Smooth muscle cell (in vitro differentiated cells): ENCODE data around the gene CPNE7. TPM values are rescaled to one million over a fixed set of nuclear protein-coding genes. Genes with fewer than 3 reads are reported as not detected.
A peak's percentile ranks its signal among the peaks of the same experiment; 100 is the strongest.

ENCODE experiments used
- DNase-seq: peaks from one replicate; lab custom pipeline; 2025; ENCODE audit not compliant: unreplicated experiment; lab: John Stamatoyannopoulos, UW
- H2AFZ ChIP-seq: fragments of 200-600 bp; sonication (generic); 2 replicates; pipeline ENCODE4 v1.6.0; 2016; ENCODE audit warnings: antibody characterized with exemption, low read depth, mild to moderate bottlenecking
- H3F3A ChIP-seq: fragments of 200-600 bp; sonication (generic); 2 replicates; pipeline ENCODE4 v1.6.0; 2017; ENCODE audit warnings: antibody characterized with exemption, low read depth
- H3K27ac ChIP-seq: fragments of 200-600 bp; sonication (generic); 2 replicates; pipeline ENCODE4 v1.5.1; 2016; ENCODE audit warnings: low read depth, mild to moderate bottlenecking
- H3K27me3 ChIP-seq: fragments of 200-600 bp; sonication (generic); 2 replicates; pipeline ENCODE4 v1.6.1; 2016; ENCODE audit warnings: low read depth, mild to moderate bottlenecking
- H3K36me3 ChIP-seq: fragments of 200-600 bp; sonication (generic); 2 replicates; pipeline ENCODE4 v1.5.1; 2016; ENCODE audit warnings: low read depth
- H3K4me1 ChIP-seq: fragments of 200-600 bp; sonication (generic); 2 replicates; pipeline ENCODE4 v1.5.1; 2016; ENCODE audit warnings: low read depth
- H3K4me2 ChIP-seq: fragments of 200-600 bp; sonication (generic); 2 replicates; pipeline ENCODE4 v1.6.0; 2016; ENCODE audit warnings: mild to moderate bottlenecking
- H3K4me3 ChIP-seq: fragments of 200-600 bp; sonication (generic); 2 replicates; pipeline ENCODE4 v1.5.1; 2016; ENCODE audit warnings: mild to moderate bottlenecking
- H3K79me2 ChIP-seq: fragments of 200-600 bp; sonication (generic); 2 replicates; pipeline ENCODE4 v1.6.0; 2016; ENCODE audit warnings: low read depth, mild to moderate bottlenecking
- H3K9ac ChIP-seq: fragments of 200-600 bp; sonication (generic); 2 replicates; pipeline ENCODE4 v1.6.0; 2016; ENCODE audit warnings: low read depth
- H3K9me3 ChIP-seq: fragments of 200-600 bp; sonication (generic); replicated peaks from 2 replicates; pipeline ENCODE4 v1.5.1; 2016; ENCODE audit warnings: low read depth
- H4K20me1 ChIP-seq: fragments of 200-600 bp; sonication (generic); 2 replicates; pipeline ENCODE4 v1.6.0; 2016; ENCODE audit warnings: low read depth
- WGBS: methylation state at CpG from one replicate; pipeline ENCODE4 v1.1.7; 2016; ENCODE audit warnings: low lambda C conversion rate; 5-methylcytosine and 5-hydroxymethylcytosine counted together
- polyA plus RNA-seq: library from polyadenylated mRNA; unstranded; fragments of >200 nt; fragmentation: Nextera tagmentation; extraction: Ambion mirVana; gene quantifications from 2 replicates; pipeline ENCODE4 v1.2.1, GENCODE V29; 2016
- total RNA-seq: library from RNA; depleted of rRNA; stranded (reverse); fragments of >200 nt; gene quantifications from 2 replicates; pipeline ENCODE4 v1.2.3, GENCODE V29; 2014
- TF ChIP-seq, protein P1 (sequence below): fragments of 200-600 bp; sonication (generic); IDR thresholded peaks from 2 replicates; pipeline ENCODE4 v1.5.1; 2017; ENCODE audit warnings: borderline replicate concordance, mild to moderate bottlenecking, antibody characterized with exemption; ENCODE audit not compliant: insufficient read depth, poor library complexity, severe bottlenecking

CPNE7 gene
- total and polyA plus RNA-seq, 2 experiments from 2014 or later = 0.14 to 0.58 TPM

DNA sequence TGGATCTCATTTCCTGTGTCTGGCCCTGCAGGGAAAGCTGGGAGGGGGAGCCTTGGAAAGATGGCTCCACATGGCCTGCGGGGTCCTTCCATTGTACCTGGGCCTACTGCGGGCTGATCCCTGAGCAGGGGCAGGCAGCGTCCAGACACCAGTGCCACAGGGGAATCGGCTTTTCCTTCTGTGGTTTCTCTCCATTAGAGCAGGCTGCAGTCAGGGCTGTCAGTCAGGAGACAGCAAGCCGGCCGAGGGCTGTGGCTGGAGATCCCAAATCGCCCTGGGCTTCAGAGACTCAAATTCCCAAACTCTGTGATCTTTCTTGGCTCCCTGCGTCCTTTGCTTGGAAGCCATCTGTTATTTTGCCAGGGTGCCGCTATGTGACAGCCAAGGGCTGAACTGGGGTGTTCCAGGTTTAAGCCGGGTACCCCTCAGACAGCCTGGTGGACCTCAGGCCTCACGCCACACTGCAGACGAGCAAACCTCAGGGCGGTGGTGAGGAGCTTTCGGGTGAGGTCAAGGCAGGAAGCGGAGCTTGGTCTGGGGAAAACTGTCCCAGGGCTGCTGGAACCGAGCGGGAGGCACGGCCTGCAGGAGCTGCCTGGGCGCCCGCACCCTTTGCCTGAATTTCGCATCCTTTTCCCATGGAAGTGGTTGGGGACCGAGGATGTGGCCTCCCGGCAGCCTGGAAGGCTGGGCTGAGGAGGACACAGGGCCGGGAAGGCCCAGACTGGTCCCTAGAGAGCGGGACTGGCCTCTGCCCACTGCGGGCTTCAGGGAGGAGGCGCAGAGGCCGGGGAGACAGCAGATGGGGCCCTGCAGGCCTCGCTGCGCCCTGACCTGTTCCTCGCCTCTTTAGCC lies 1.5 kb upstream of the CPNE7 start:
- Histone ChIP-seq H3K9me3 (no peaks in the 10 kb centered on the region), H3K79me2 (no peaks in the 10 kb centered on the region), H3K36me3 (no peaks in the 10 kb centered on the region), H3K4me3 (peak overlapping the region; percentile 44), H3K9ac (no peak overlapping the region), H3K4me2 (peak overlapping the region; percentile 88), H3K4me1 (peaks cover 6% of the 10 kb centered on the region), H3K27ac (no peak overlapping the region), H3F3A (no peaks in the 10 kb centered on the region), H3K27me3 (peaks cover 25% of the 10 kb centered on the region), H4K20me1 (no peaks in the 10 kb centered on the region), H2AFZ (peak overlapping the region; percentile 56)
- DNase-seq = no peak
- WGBS = 76% methylated on average over 28 of the region's 31 CpGs
- TF ChIP-seq, protein P1, sequence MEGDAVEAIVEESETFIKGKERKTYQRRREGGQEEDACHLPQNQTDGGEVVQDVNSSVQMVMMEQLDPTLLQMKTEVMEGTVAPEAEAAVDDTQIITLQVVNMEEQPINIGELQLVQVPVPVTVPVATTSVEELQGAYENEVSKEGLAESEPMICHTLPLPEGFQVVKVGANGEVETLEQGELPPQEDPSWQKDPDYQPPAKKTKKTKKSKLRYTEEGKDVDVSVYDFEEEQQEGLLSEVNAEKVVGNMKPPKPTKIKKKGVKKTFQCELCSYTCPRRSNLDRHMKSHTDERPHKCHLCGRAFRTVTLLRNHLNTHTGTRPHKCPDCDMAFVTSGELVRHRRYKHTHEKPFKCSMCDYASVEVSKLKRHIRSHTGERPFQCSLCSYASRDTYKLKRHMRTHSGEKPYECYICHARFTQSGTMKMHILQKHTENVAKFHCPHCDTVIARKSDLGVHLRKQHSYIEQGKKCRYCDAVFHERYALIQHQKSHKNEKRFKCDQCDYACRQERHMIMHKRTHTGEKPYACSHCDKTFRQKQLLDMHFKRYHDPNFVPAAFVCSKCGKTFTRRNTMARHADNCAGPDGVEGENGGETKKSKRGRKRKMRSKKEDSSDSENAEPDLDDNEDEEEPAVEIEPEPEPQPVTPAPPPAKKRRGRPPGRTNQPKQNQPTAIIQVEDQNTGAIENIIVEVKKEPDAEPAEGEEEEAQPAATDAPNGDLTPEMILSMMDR = no peak

DNA sequence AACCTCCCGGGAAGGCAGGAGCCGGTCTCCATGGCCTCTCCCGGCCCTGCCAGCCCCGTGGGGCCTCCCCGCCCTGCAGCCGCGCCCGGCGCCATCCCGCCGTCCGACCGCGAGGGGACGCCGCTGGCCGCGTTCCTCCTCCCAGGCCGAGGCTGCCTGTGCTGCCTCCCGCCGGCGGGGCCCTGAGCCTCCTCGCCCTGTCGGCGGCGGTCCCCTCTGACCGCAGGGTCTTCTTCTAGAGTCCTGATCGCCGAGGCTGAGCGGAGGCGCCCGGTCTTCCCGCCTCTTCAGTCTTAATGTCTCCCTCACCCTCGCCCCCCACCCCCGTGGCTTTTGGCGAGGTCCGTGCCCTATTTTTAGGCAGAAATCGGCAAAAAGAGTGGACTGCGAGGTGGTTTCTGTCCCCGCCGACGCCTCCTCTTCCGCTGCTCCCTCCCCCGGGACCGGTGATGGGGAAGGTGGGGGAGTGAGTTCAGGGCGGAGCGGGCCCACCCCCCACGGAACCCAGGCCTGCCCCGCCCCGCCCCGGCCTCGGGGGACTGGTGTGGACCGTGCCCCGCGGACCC lies 794 bp upstream of the CPNE7 start:
- Histone ChIP-seq H3K27ac (no peak overlapping the region), H3K79me2 (no peaks in the 10 kb centered on the region), H3K4me3 (peak overlapping the region; percentile 44), H3K4me1 (peaks cover 6% of the 10 kb centered on the region), H3K9me3 (no peaks in the 10 kb centered on the region), H4K20me1 (no peaks in the 10 kb centered on the region), H3K9ac (no peak overlapping the region), H3K36me3 (no peaks in the 10 kb centered on the region), H3K27me3 (peaks cover 25% of the 10 kb centered on the region), H2AFZ (peak overlapping the region; percentile 56), H3K4me2 (peak overlapping the region; percentile 88), H3F3A (no peaks in the 10 kb centered on the region)
- WGBS = 5% methylated on average over 41 of the region's 55 CpGs
- TF ChIP-seq, protein P1 = peak; percentile 74
- peak; percentile 31 for DNase-seq

DNA sequence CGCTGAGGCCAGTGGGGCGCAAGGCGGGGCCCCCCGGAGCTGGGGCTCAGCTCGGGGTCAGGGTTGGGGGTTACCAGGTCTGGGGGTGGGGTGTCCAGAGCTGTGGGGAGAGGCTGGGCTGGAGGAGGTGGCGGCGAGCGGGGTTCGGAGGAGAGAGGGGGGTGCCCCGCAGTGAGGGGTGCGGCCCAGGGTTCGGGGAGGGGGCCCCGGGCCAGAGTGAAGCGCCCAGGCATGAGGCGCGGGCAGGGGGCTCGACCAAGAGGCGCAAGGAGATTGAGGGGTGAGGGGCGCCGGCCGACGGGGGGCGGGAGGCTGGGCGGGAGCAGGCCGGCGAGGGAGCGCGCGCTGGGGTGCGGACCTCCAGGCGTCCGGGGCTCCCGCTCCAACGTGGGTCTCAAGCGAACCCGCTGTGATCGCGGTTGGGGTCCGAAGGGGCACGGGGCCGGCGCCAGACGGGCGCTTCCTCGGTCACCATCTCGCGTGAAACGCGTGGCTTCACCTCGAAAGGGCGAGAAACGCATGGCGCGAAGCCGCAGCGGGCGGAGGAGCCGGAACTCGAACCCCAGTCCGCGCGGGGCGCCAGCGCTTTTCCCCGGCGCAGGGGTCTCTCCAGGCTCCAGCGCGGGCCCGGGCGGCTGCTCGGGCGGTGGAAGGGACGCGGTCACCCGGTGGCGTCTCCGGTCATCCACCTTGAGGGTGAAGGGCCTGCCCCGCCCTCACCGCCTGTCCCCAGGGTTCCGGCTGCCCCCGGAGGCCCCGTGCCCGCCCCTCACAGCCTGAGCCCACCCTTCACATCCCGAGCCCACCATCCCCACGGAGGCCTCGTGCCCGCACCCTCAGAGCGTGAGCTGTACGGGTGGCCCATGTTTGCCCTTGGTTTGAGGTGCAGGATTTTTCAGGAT lies 846 bp downstream of the CPNE7 start:
- Histone ChIP-seq H3K79me2 (no peaks in the 10 kb centered on the region), H3K9ac (no peak overlapping the region), H3K9me3 (no peaks in the 10 kb centered on the region), H3K27me3 (peaks cover 25% of the 10 kb centered on the region), H3K36me3 (no peaks in the 10 kb centered on the region), H4K20me1 (no peaks in the 10 kb centered on the region), H3K4me2 (peak overlapping the region; percentile 67), H3K4me3 (peak overlapping the region; percentile 23), H2AFZ (no peak overlapping the region), H3K4me1 (peaks cover 6% of the 10 kb centered on the region), H3K27ac (no peak overlapping the region), H3F3A (no peaks in the 10 kb centered on the region)
- TF ChIP-seq, protein P1 = no peak
- WGBS = 38% methylated on average over 28 of the region's 89 CpGs
- no peak for DNase-seq
